ENCODE measurements around the gene ACAA1.

ACAA1 gene

DNA sequence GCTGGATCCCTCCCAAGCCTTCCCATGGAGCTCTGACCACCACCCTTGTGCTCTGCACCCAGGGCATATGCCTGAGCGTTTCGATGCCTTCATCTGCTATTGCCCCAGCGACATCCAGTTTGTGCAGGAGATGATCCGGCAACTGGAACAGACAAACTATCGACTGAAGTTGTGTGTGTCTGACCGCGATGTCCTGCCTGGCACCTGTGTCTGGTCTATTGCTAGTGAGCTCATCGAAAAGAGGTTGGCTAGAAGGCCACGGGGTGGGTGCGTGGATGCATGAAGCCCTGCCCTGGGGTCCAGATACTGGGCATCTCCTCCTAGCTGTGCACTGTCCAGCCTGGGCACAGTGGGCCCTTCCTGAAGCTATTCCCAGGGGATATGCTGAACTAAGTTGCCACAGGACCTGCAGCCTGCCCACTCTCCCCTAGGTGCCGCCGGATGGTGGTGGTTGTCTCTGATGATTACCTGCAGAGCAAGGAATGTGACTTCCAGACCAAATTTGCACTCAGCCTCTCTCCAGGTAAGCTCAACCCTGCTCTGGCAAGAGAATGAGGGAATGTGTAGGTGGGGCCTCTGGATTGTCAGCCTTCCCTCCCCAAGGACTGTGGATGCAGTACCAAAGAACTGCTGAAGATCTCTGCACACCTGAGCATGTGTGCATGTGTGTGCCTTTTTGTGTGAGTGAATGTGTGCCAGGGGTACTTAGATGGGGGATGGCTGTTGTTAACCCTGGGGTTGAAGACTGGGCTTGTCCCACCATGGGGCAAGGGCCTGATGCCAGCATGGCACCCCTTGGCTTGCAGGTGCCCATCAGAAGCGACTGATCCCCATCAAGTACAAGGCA, 3.6 kb upstream of the ACAA1 start:
- no CpG with 5 or more reads among the region's 13 CpGs for WGBS (ENCODE audit: extremely low coverage, insufficient coverage, low lambda C conversion rate)
- H3K79me1 ChIP-seq (ENCODE audit: low read length), result peaks cover 5% of the 10 kb centered on the region
- H4K8ac ChIP-seq (ENCODE audit: low read depth, low read length), result no peak overlapping the region
- peak; percentile 47 for DNase-seq
- no peaks in the 10 kb centered on the region for H3K27me3 ChIP-seq (ENCODE audit: insufficient read depth, low read length, poor library complexity)
- H3K36me3 ChIP-seq (ENCODE audit: control insufficient read depth, insufficient read depth, low read length), result no peaks in the 10 kb centered on the region
- H3K56ac ChIP-seq (ENCODE audit: low read length), result peak overlapping the region; percentile 11
- H3K9ac ChIP-seq (ENCODE audit: low read length), result no peak overlapping the region
- no peak overlapping the region for H3K27ac ChIP-seq (ENCODE audit: low read depth, low read length)
- no peak overlapping the region for H2AK5ac ChIP-seq (ENCODE audit: low read length)
- no peak overlapping the region for H4K5ac ChIP-seq (ENCODE audit: low read length)
- no peak overlapping the region for H3K4me3 ChIP-seq (ENCODE audit: low read length)
- no peak overlapping the region for H3K23ac ChIP-seq (ENCODE audit: low read length)
- peaks cover 8% of the 10 kb centered on the region for H3K4me1 ChIP-seq (ENCODE audit: control insufficient read depth, low read depth, low read length)
- H2BK15ac ChIP-seq (replicated peaks; ENCODE audit: low read depth), result no peak overlapping the region
- no peak overlapping the region for H2BK5ac ChIP-seq (ENCODE audit: low read length)
- H2BK120ac ChIP-seq (ENCODE audit: low read depth, low read length), result no peak overlapping the region
- H3K4me2 ChIP-seq (ENCODE audit: low read length), result no peak overlapping the region
- H3K4ac ChIP-seq (ENCODE audit: low read depth, low read length), result no peak overlapping the region
- no peak overlapping the region for H3K18ac ChIP-seq (ENCODE audit: low read length)
- peaks cover 7% of the 10 kb centered on the region for H3K79me2 ChIP-seq (ENCODE audit: control insufficient read depth, insufficient read depth, low read length)

DNA sequence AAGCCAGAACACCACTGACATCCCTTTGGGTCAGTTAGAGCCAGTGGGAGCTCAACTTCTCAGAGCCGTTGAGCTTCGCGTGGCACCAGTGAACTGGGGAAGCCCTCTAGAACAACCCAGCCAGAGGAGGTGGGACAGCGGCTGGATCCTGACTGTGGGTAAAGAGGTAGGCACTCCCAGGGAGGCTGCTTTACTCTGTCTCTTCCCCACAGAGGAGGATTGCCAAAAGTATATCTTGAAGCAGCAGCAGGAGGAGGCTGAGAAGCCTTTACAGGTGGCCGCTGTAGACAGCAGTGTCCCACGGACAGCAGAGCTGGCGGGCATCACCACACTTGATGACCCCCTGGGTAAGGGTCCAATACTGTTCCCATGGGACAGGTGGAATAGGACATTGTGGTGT, 2.7 kb upstream of the ACAA1 start:
- no CpG with 5 or more reads among the region's 7 CpGs for WGBS (ENCODE audit: extremely low coverage, insufficient coverage, low lambda C conversion rate)
- H3K4me1 ChIP-seq (ENCODE audit: control insufficient read depth, low read depth, low read length), result peaks cover 8% of the 10 kb centered on the region

GRCh38 chr3:38139191-38139590, 2.3 kb upstream of the ACAA1 start:
- no peak overlapping the region for H3K27ac ChIP-seq (ENCODE audit: low read depth, low read length)
- no peak overlapping the region for H4K8ac ChIP-seq (ENCODE audit: low read depth, low read length)
- H3K4me2 ChIP-seq (ENCODE audit: low read length), result peak overlapping the region; percentile 86
- no peaks in the 10 kb centered on the region for H3K27me3 ChIP-seq (ENCODE audit: insufficient read depth, low read length, poor library complexity)
- H2BK5ac ChIP-seq (ENCODE audit: low read length), result no peak overlapping the region
- H3K23ac ChIP-seq (ENCODE audit: low read length), result no peak overlapping the region
- peak overlapping the region; percentile 66 for H3K4ac ChIP-seq (ENCODE audit: low read depth, low read length)
- H3K79me1 ChIP-seq (ENCODE audit: low read length), result peaks cover 7% of the 10 kb centered on the region
- peak overlapping the region; percentile 0 for H2BK120ac ChIP-seq (ENCODE audit: low read depth, low read length)
- no peak for DNase-seq
- H3K79me2 ChIP-seq (ENCODE audit: control insufficient read depth, insufficient read depth, low read length), result peaks cover 7% of the 10 kb centered on the region
- peak overlapping the region; percentile 97 for H3K56ac ChIP-seq (ENCODE audit: low read length)
- peaks cover 8% of the 10 kb centered on the region for H3K4me1 ChIP-seq (ENCODE audit: control insufficient read depth, low read depth, low read length)
- H3K4me3 ChIP-seq (ENCODE audit: low read length), result peak overlapping the region; percentile 73
- peak overlapping the region; percentile 48 for H2AK5ac ChIP-seq (ENCODE audit: low read length)
- no CpG with 5 or more reads among the region's 8 CpGs for WGBS (ENCODE audit: extremely low coverage, insufficient coverage, low lambda C conversion rate)
- no peak overlapping the region for H2BK15ac ChIP-seq (replicated peaks; ENCODE audit: low read depth)
- H3K36me3 ChIP-seq (ENCODE audit: control insufficient read depth, insufficient read depth, low read length), result no peaks in the 10 kb centered on the region
- H3K18ac ChIP-seq (ENCODE audit: low read length), result peak overlapping the region; percentile 13
- H3K9ac ChIP-seq (ENCODE audit: low read length), result peak overlapping the region; percentile 93
- H4K5ac ChIP-seq (ENCODE audit: low read length), result no peak overlapping the region

More for the DNA sequence above, 2.7 kb upstream of the ACAA1 start:
- Histone ChIP-seq H3K9ac (ENCODE audit: low read length) (peak overlapping the region; percentile 93), H2BK120ac (ENCODE audit: low read depth, low read length) (no peak overlapping the region), H3K79me1 (ENCODE audit: low read length) (peaks cover 7% of the 10 kb centered on the region), H2AK5ac (ENCODE audit: low read length) (peak overlapping the region; percentile 48), H3K4ac (ENCODE audit: low read depth, low read length) (no peak overlapping the region), H3K79me2 (ENCODE audit: control insufficient read depth, insufficient read depth, low read length) (peaks cover 7% of the 10 kb centered on the region), H2BK15ac (replicated peaks; ENCODE audit: low read depth) (no peak overlapping the region), H4K8ac (ENCODE audit: low read depth, low read length) (no peak overlapping the region), H3K4me2 (ENCODE audit: low read length) (peak overlapping the region; percentile 86), H2BK5ac (ENCODE audit: low read length) (no peak overlapping the region), H3K56ac (ENCODE audit: low read length) (peak overlapping the region; percentile 97), H3K27me3 (ENCODE audit: insufficient read depth, low read length, poor library complexity) (no peaks in the 10 kb centered on the region), H3K23ac (ENCODE audit: low read length) (no peak overlapping the region), H3K36me3 (ENCODE audit: control insufficient read depth, insufficient read depth, low read length) (no peaks in the 10 kb centered on the region), H4K5ac (ENCODE audit: low read length) (no peak overlapping the region), H3K4me3 (ENCODE audit: low read length) (no peak overlapping the region), H3K18ac (ENCODE audit: low read length) (no peak overlapping the region), H3K27ac (ENCODE audit: low read depth, low read length) (no peak overlapping the region)
- no peak for DNase-seq

DNA sequence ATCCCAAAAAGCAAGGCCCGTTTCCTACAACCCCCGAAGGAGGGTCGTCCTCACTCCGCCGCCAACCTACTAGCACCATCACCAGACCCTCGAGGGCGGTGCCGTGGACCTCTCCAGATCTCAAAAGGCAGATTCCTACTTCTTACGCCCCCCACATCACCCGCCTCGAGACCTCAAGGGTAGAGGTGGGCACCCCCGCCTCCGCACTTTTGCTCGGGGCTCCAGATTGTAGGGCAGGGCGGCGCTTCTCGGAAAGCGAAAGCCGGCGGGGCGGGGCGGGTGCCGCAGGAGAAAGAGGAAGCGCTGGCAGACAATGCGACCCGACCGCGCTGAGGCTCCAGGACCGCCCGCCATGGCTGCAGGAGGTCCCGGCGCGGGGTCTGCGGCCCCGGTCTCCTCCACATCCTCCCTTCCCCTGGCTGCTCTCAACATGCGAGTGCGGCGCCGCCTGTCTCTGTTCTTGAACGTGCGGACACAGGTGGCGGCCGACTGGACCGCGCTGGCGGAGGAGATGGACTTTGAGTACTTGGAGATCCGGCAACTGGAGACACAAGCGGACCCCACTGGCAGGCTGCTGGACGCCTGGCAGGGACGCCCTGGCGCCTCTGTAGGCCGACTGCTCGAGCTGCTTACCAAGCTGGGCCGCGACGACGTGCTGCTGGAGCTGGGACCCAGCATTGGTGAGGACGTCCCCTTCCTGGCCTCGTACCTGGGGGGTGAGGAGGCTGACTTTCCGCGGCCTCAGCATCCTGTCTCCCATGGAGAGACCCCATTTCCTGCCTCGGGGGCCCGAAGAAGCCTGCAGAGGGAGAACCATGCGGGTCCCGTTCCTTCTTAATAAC, 1.6 kb upstream of the ACAA1 start, which contains the start of gene MYD88:
MYD88 (plus strand) TSS at position 313 of the 842 bp plus-strand sequence; CDS start at position 353, 40 bp downstream.
- Histone ChIP-seq H3K27me3 (ENCODE audit: insufficient read depth, low read length, poor library complexity) (no peaks in the 10 kb centered on the region), H2AK5ac (ENCODE audit: low read length) (peak within 1 kb of the TSS; percentile 48), H3K56ac (ENCODE audit: low read length) (peak within 1 kb of the TSS; percentile 97), H3K4me3 (ENCODE audit: low read length) (peak within 1 kb of the TSS; percentile 73), H3K79me1 (ENCODE audit: low read length) (peaks cover 10% of the 10 kb centered on the region), H4K8ac (ENCODE audit: low read depth, low read length) (no peak within 1 kb of the TSS), H3K23ac (ENCODE audit: low read length) (peak within 1 kb of the TSS; percentile 90), H3K27ac (ENCODE audit: low read depth, low read length) (peak within 1 kb of the TSS; percentile 87), H2BK5ac (ENCODE audit: low read length) (peak within 1 kb of the TSS; percentile 81), H3K4me1 (ENCODE audit: control insufficient read depth, low read depth, low read length) (peaks cover 8% of the 10 kb centered on the region), H3K4ac (ENCODE audit: low read depth, low read length) (peak within 1 kb of the TSS; percentile 66), H3K4me2 (ENCODE audit: low read length) (peak within 1 kb of the TSS; percentile 86), H3K18ac (ENCODE audit: low read length) (peak within 1 kb of the TSS; percentile 53), H3K36me3 (ENCODE audit: control insufficient read depth, insufficient read depth, low read length) (no peaks in the 10 kb centered on the region), H2BK15ac (replicated peaks; ENCODE audit: low read depth) (no peak within 1 kb of the TSS), H3K79me2 (ENCODE audit: control insufficient read depth, insufficient read depth, low read length) (peaks cover 7% of the 10 kb centered on the region), H4K5ac (ENCODE audit: low read length) (no peak within 1 kb of the TSS), H2BK120ac (ENCODE audit: low read depth, low read length) (peak within 1 kb of the TSS; percentile 0), H3K9ac (ENCODE audit: low read length) (peak within 1 kb of the TSS; percentile 93)
- DNase-seq, result peak; percentile 79
- no CpG with 5 or more reads among the region's 65 CpGs for WGBS (ENCODE audit: extremely low coverage, insufficient coverage, low lambda C conversion rate)

DNA sequence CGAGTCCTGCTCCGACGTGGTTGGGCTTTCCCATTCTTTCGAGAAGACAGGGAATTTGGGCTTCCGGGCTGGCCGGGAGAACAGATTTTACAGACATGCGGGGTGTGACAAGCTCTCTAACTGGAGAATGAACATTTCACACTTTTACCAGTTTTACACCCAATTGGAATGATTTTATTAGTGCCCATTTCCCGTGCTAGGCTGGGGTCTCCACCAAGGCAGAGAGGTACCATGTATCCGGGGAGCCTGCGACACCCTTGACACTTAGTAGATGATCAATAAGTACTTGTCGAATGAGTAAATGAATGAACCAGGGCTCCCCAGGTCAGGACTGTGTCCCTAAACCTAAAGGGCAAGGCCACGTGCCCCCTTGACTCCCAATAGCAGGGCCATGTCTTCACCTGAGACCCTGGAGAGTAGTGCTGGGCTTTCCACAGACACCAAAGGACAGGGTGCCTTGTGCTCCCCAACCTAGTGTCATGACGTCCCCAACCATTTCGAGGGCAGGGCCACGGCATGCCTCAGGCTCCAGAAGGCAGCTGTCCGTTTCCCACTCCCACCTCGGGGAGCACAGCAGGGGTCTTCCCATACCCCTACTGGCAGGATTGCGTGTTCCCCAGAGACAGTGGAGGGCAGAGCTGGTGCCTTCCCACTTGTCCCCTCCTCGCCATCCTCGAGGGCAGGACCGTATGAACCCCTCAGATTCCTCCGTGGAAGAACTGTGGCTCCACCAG, 855 bp upstream of the ACAA1 start:
- no CpG with 5 or more reads among the region's 22 CpGs for WGBS (ENCODE audit: extremely low coverage, insufficient coverage, low lambda C conversion rate)
- Histone ChIP-seq H2BK5ac (ENCODE audit: low read length) (no peak overlapping the region), H2AK5ac (ENCODE audit: low read length) (peak overlapping the region; percentile 20), H3K27me3 (ENCODE audit: insufficient read depth, low read length, poor library complexity) (no peaks in the 10 kb centered on the region), H3K9ac (ENCODE audit: low read length) (peak overlapping the region; percentile 93), H3K79me1 (ENCODE audit: low read length) (peaks cover 10% of the 10 kb centered on the region), H3K36me3 (ENCODE audit: control insufficient read depth, insufficient read depth, low read length) (no peaks in the 10 kb centered on the region), H3K23ac (ENCODE audit: low read length) (no peak overlapping the region), H3K4ac (ENCODE audit: low read depth, low read length) (peak overlapping the region; percentile 37), H3K4me2 (ENCODE audit: low read length) (peak overlapping the region; percentile 67), H3K27ac (ENCODE audit: low read depth, low read length) (peak overlapping the region; percentile 87), H4K5ac (ENCODE audit: low read length) (no peak overlapping the region), H3K4me1 (ENCODE audit: control insufficient read depth, low read depth, low read length) (peaks cover 8% of the 10 kb centered on the region), H4K8ac (ENCODE audit: low read depth, low read length) (no peak overlapping the region), H3K79me2 (ENCODE audit: control insufficient read depth, insufficient read depth, low read length) (peaks cover 7% of the 10 kb centered on the region), H3K18ac (ENCODE audit: low read length) (peak overlapping the region; percentile 53), H3K4me3 (ENCODE audit: low read length) (peak overlapping the region; percentile 44), H2BK120ac (ENCODE audit: low read depth, low read length) (no peak overlapping the region), H3K56ac (ENCODE audit: low read length) (peak overlapping the region; percentile 97), H2BK15ac (replicated peaks; ENCODE audit: low read depth) (no peak overlapping the region)
- peak; percentile 72 for DNase-seq
